PFSK-1 (cell line): ENCODE measurements around the gene LARP1.

Experiments
- FOXP2 ChIP-seq: optimal IDR thresholded peaks from 2 replicates; pipeline ENCODE3; 2011; ENCODE audit warnings: borderline replicate concordance, control low read depth, inconsistent platforms; ENCODE audit not compliant: insufficient read depth; ENCODE audit errors: extremely low read length, extremely low read depth
- POLR2AphosphoS5 ChIP-seq: IDR thresholded peaks from 2 replicates; pipeline ENCODE4 v1.6.1; 2012; ENCODE audit warnings: low read depth, mild to moderate bottlenecking, control low read depth, low read length, moderate library complexity
- REST ChIP-seq, 2 experiments: IDR thresholded peaks; 2 replicates each; pipeline versions ENCODE4 v1.6.1 to v1.8.0; 2011 to 2012; ENCODE audit warnings: low read depth in 2 of 2, low read length in 2 of 2, control low read depth in 1 of 2, inconsistent platforms in 1 of 2, mild to moderate bottlenecking in 1 of 2, moderate library complexity in 1 of 2; ENCODE audit not compliant: insufficient read depth in 1 of 2
- SIN3A ChIP-seq: IDR thresholded peaks from 2 replicates; pipeline ENCODE4 v1.6.1; 2012; ENCODE audit warnings: mild to moderate bottlenecking, low read length, moderate library complexity, borderline replicate concordance; ENCODE audit not compliant: insufficient read depth
- TAF1 ChIP-seq: IDR thresholded peaks from 2 replicates; pipeline ENCODE4 v1.6.1; 2012; ENCODE audit warnings: low read length, control low read depth, borderline replicate concordance; ENCODE audit not compliant: insufficient read depth

GRCh38 chr5:154858972-154859871 lies 104.0 kb downstream of the LARP1 start:
- TF ChIP-seq POLR2AphosphoS5: no peak
- TF ChIP-seq REST (IDR thresholded peaks at IDR 0.05; ENCODE audit: insufficient read depth in 1 of 2, low read depth in 2 of 2, low read length in 2 of 2): no peak
- no peak for TF ChIP-seq TAF1
- TF ChIP-seq SIN3A: no peak
- no peak for TF ChIP-seq FOXP2
